ENCODE results near the gene SFMBT2.

The SFMBT2 gene

GRCh38 chr10:7338469-7338868 is 72.4 kb downstream of the SFMBT2 start:
- no peak overlapping the region for H3K4me3 ChIP-seq (ENCODE audit: low read depth, low read length)
- in situ Hi-C loops (cut with HindIII; ENCODE audit: low sequenced_read_pairs), result no loop called here
- TF ChIP-seq CTCF (IDR thresholded peaks at IDR 0.05; ENCODE audit: low read depth, low read length), result no peak
- DNase-seq (ENCODE audit: low read depth, low spot score), result no peak

GRCh38 chr10:7337431-7338171 is 73.2 kb downstream of the SFMBT2 start:
- TF ChIP-seq CTCF (IDR thresholded peaks at IDR 0.05; ENCODE audit: low read depth, low read length), result no peak
- no peak overlapping the region for H3K4me3 ChIP-seq (ENCODE audit: low read depth, low read length)
- in situ Hi-C loops (cut with HindIII; ENCODE audit: low sequenced_read_pairs), result no loop called here
- DNase-seq (ENCODE audit: low read depth, low spot score), result no peak

GRCh38 chr10:7335977-7336376 is 74.9 kb downstream of the SFMBT2 start:
- in situ Hi-C loops (cut with HindIII; ENCODE audit: low sequenced_read_pairs), result no loop called here
- H3K4me3 ChIP-seq (ENCODE audit: low read depth, low read length), result no peak overlapping the region
- no peak for DNase-seq (ENCODE audit: low read depth, low spot score)
- TF ChIP-seq CTCF (IDR thresholded peaks at IDR 0.05; ENCODE audit: low read depth, low read length), result no peak

GRCh38 chr10:7334642-7334964 is 76.2 kb downstream of the SFMBT2 start:
- H3K4me3 ChIP-seq (ENCODE audit: low read depth, low read length), result no peak overlapping the region
- in situ Hi-C loops (cut with HindIII; ENCODE audit: low sequenced_read_pairs), result no loop called here
- DNase-seq (ENCODE audit: low read depth, low spot score), result no peak
- no peak for TF ChIP-seq CTCF (IDR thresholded peaks at IDR 0.05; ENCODE audit: low read depth, low read length)

GRCh38 chr10:7333961-7334641 is 76.7 kb downstream of the SFMBT2 start:
- no peak for DNase-seq (ENCODE audit: low read depth, low spot score)
- in situ Hi-C loops (cut with HindIII; ENCODE audit: low sequenced_read_pairs), result no loop called here
- no peak for TF ChIP-seq CTCF (IDR thresholded peaks at IDR 0.05; ENCODE audit: low read depth, low read length)
- H3K4me3 ChIP-seq (ENCODE audit: low read depth, low read length), result no peak overlapping the region

GRCh38 chr10:7329219-7329618 is 81.6 kb downstream of the SFMBT2 start:
- H3K4me3 ChIP-seq (ENCODE audit: low read depth, low read length), result no peak overlapping the region
- TF ChIP-seq CTCF (IDR thresholded peaks at IDR 0.05; ENCODE audit: low read depth, low read length), result no peak
- in situ Hi-C loops (cut with HindIII; ENCODE audit: low sequenced_read_pairs), result no loop called here
- DNase-seq (ENCODE audit: low read depth, low spot score), result no peak
